A673 (cell line): ENCODE measurements around the gene CREB3L2. TPM values are rescaled to one million over a fixed set of nuclear protein-coding genes. Genes with fewer than 3 reads are reported as not detected.

Experiments
- BruUV-seq: library from RNA; stranded (reverse); fragments of 400-500 nt; replicated peaks from 2 replicates; lab custom pipeline; 2021; lab: Mats Ljungman, UMichigan
- CTCF ChIA-PET: fragments of 300-600 bp; sonication (Branson Sonifier 250); formaldehyde crosslinking; loops from one replicate; lab custom pipeline; 2022; ENCODE audit warnings: antibody characterized with exemption; lab: Charles Lee
- POLR2A ChIA-PET: fragments of 300-600 bp; sonication (Branson Sonifier 250); formaldehyde crosslinking; loops from one replicate; lab custom pipeline; 2022; ENCODE audit warnings: antibody characterized with exemption; ENCODE audit not compliant: low non-redundant PET; lab: Charles Lee
- DNase-seq: peaks from one replicate; pipeline ENCODE4 v3.0.0-alpha.2; 2015; ENCODE audit warnings: low spot score
- H3K27ac ChIP-seq: fragments of 200-600 bp; sonication (generic); 2 replicates; pipeline ENCODE4 v1.5.1; 2016; ENCODE audit warnings: mixed run types, low read depth, mild to moderate bottlenecking, mixed read lengths, antibody characterized with exemption, low read length; ENCODE audit not compliant: poor library complexity, severe bottlenecking
- H3K27me3 ChIP-seq: fragments of 200-600 bp; sonication (generic); replicated peaks from 2 replicates; pipeline ENCODE4 v1.6.1; 2017; ENCODE audit warnings: mixed run types, low read depth, mild to moderate bottlenecking, mixed read lengths, antibody characterized with exemption, low read length; ENCODE audit not compliant: insufficient read depth, poor library complexity
- H3K36me3 ChIP-seq: fragments of 200-600 bp; sonication (generic); 2 replicates; pipeline ENCODE4 v1.6.1; 2016; ENCODE audit warnings: mixed run types, mild to moderate bottlenecking, mixed read lengths, antibody characterized with exemption, low read length; ENCODE audit not compliant: insufficient read depth, poor library complexity, severe bottlenecking
- H3K4me1 ChIP-seq: fragments of 200-600 bp; sonication (generic); 2 replicates; pipeline ENCODE4 v1.6.1; 2017; ENCODE audit warnings: mixed run types, mild to moderate bottlenecking, mixed read lengths, antibody characterized with exemption, low read length; ENCODE audit not compliant: insufficient read depth, poor library complexity, severe bottlenecking
- H3K4me3 ChIP-seq: fragments of 200-600 bp; sonication (generic); 2 replicates; pipeline ENCODE4 v1.5.1; 2016; ENCODE audit warnings: low read depth, mixed run types, mild to moderate bottlenecking, mixed read lengths, low read length; ENCODE audit not compliant: poor library complexity, severe bottlenecking
- H3K9me3 ChIP-seq: fragments of 200-600 bp; sonication (generic); 2 replicates; pipeline ENCODE4 v1.6.1; 2016; ENCODE audit warnings: mixed run types, low read depth, mild to moderate bottlenecking, mixed read lengths, antibody characterized with exemption, low read length; ENCODE audit not compliant: poor library complexity, severe bottlenecking
- CTCF ChIP-seq: fragments of 300-800, 200-600 bp; sonication (generic); conservative IDR thresholded peaks from 2 replicates; pipeline ENCODE4 v1.5.1; 2017; ENCODE audit warnings: low read depth, mild to moderate bottlenecking, antibody characterized with exemption, low read length, moderate library complexity, mixed read lengths
- EZH2 ChIP-seq: fragments of 200-600 bp; sonication (generic); IDR thresholded peaks from 2 replicates; pipeline ENCODE4 v1.6.1; 2017; ENCODE audit warnings: borderline replicate concordance, low read depth, mild to moderate bottlenecking, mixed read lengths, antibody characterized with exemption, low read length; ENCODE audit not compliant: poor library complexity, severe bottlenecking
- intact Hi-C: fragments of 100-400 bp; cut with micrococcal nuclease; formaldehyde crosslinking; loops from one replicate; pipeline ENCODE4 v1.10.0; 2022; ENCODE audit not compliant: unreplicated experiment
- total RNA-seq: library from RNA; stranded (reverse); gene quantifications from 2 replicates; pipeline ENCODE4 v1.2.3, GENCODE V29; 2021

The CREB3L2 gene
- total RNA-seq, 1 experiment from 2014 or later: 17.0 TPM

- no peaks in the 10 kb centered on the region for H3K36me3 ChIP-seq
Observed at GRCh38 chr7:137869260-137869659, 132.6 kb downstream of the CREB3L2 start.

GRCh38 chr7:137867289-137867688, 134.6 kb downstream of the CREB3L2 start:
- no peak for DNase-seq
- ChIA-PET POLR2A (no interaction called here), CTCF (no interaction called here)
- Histone ChIP-seq H3K4me3 (no peak overlapping the region), H3K27ac (no peak overlapping the region), H3K27me3 (no peaks in the 10 kb centered on the region), H3K4me1 (no peaks in the 10 kb centered on the region), H3K36me3 (no peaks in the 10 kb centered on the region), H3K9me3 (no peaks in the 10 kb centered on the region)
- no TSS peak for BruUV-seq
- intact Hi-C loops: no loop called here
- TF ChIP-seq EZH2 (no peak), CTCF (no peak)

More at GRCh38 chr7:137869260-137869659, 132.6 kb downstream of the CREB3L2 start:
- H3K9me3 ChIP-seq: no peaks in the 10 kb centered on the region
- CTCF ChIA-PET: no interaction called here
- no peak overlapping the region for H3K4me3 ChIP-seq
- POLR2A ChIA-PET: no interaction called here
- BruUV-seq: no TSS peak
- no peak for TF ChIP-seq CTCF
- no peak for TF ChIP-seq EZH2
- no peak overlapping the region for H3K27ac ChIP-seq
- no peaks in the 10 kb centered on the region for H3K4me1 ChIP-seq
- no peak for DNase-seq
- intact Hi-C loops: no loop called here
- no peaks in the 10 kb centered on the region for H3K27me3 ChIP-seq

GRCh38 chr7:137865764-137866163, 136.1 kb downstream of the CREB3L2 start:
- ChIA-PET POLR2A (no interaction called here), CTCF (no interaction called here)
- Histone ChIP-seq H3K27me3 (no peaks in the 10 kb centered on the region), H3K9me3 (no peaks in the 10 kb centered on the region), H3K4me3 (no peak overlapping the region), H3K27ac (no peak overlapping the region), H3K4me1 (no peaks in the 10 kb centered on the region), H3K36me3 (no peaks in the 10 kb centered on the region)
- BruUV-seq: no TSS peak
- no peak for DNase-seq
- intact Hi-C loops: no loop called here
- no peak for TF ChIP-seq CTCF
- no peak for TF ChIP-seq EZH2
